GM12891 (cell line): ENCODE data around the gene LMO7.
A peak's percentile ranks its signal among the peaks of the same experiment; 100 is the strongest.
"Not testable (repeated sequence)": the region's sequence is repeated elsewhere in the genome, so short reads cannot be mapped to it uniquely, and the experiment has no call there.

Experiments used
- DNase-seq: peaks from one replicate; pipeline ENCODE4 v3.0.0; 2011; ENCODE audit warnings: low spot score; ENCODE audit not compliant: insufficient read length
- FAIRE-seq: peaks from 2 replicates; lab custom pipeline; 2011; peaks lifted over from hg19 to GRCh38; lab: Jason Lieb, UNC
- PAX5 ChIP-seq: IDR thresholded peaks from 2 replicates; pipeline ENCODE4 v1.6.1; 2011; ENCODE audit warnings: low read length, moderate library complexity, mild to moderate bottlenecking; ENCODE audit not compliant: insufficient read depth, severe bottlenecking
- POLR2A ChIP-seq: IDR thresholded peaks from 2 replicates; pipeline ENCODE4 v1.6.1; 2011; ENCODE audit warnings: low read depth, low read length, control low read depth
- POLR2AphosphoS5 ChIP-seq: IDR thresholded peaks from 2 replicates; pipeline ENCODE4 v1.6.1; 2011; ENCODE audit warnings: low read depth, low read length, control low read depth
- POU2F2 ChIP-seq: IDR thresholded peaks from 2 replicates; pipeline ENCODE4 v1.6.1; 2011; ENCODE audit warnings: low read depth, mild to moderate bottlenecking, control low read depth, low read length, moderate library complexity
- SPI1 ChIP-seq: IDR thresholded peaks from 2 replicates; pipeline ENCODE4 v1.6.1; 2011; ENCODE audit warnings: low read depth, low read length, control low read depth
- TAF1 ChIP-seq: IDR thresholded peaks from 2 replicates; pipeline ENCODE4 v1.6.1; 2011; ENCODE audit warnings: low read depth, low read length, control low read depth

The LMO7 gene

GRCh38 chr13:75790198-75790970 lies 154.3 kb downstream of the LMO7 start:
- FAIRE-seq (no peak), DNase-seq (no peak)
- TF ChIP-seq TAF1 (no peak), POLR2AphosphoS5 (no peak), SPI1 (no peak), POLR2A (no peak), PAX5 (no peak), POU2F2 (no peak)

GRCh38 chr13:75792526-75793187 lies 156.5 kb downstream of the LMO7 start:
- DNase-seq (no peak), FAIRE-seq (no peak)
- no peak for TF ChIP-seq PAX5
- no peak for TF ChIP-seq POLR2AphosphoS5
- TF ChIP-seq POU2F2, result no peak

DNA sequence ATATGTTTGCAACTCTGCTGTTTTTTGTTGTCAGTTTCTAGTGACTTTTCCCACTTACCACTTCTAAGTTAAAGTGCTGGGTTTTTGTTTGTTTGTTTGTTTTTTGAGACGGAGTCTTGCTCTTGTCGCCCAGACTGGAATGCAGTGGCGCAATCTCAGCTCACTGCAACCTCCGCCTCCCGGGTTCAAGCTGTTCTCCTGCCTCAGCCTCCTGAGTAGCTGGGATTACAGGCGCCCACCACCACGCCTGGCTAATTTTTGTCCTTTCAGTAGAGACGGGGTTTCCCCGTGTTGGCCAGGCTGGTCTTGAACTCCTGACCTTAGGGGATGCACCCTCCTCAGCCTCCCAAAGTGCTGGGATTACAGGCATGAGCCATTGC lies 157.0 kb downstream of the LMO7 start:
- FAIRE-seq, DNase-seq: not testable (repeated sequence)

DNA sequence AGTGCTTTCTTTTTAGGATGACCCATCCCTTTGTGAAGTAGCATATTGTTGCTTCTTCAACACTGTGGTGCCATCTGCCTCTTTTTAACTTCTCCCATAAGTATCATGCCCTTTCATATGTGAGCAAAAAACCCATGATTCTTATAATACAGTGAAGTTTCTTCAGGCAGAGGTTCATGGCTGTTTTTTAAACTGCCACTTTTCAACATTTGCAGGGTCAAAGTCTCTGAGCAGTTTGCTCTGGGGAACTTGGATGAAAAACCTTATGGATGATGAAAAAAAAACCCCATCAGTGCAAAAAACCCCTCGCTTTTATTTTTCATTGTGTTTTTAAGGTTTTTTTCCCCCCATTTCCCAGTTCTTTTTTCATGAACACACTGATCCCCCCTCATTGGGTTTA lies 158.5 kb downstream of the LMO7 start:
- no peak for TF ChIP-seq POU2F2
- no peak for TF ChIP-seq POLR2A
- no peak for TF ChIP-seq TAF1
- no peak for TF ChIP-seq SPI1
- no peak for TF ChIP-seq POLR2AphosphoS5
- TF ChIP-seq PAX5, result no peak
- FAIRE-seq, result no peak

DNA sequence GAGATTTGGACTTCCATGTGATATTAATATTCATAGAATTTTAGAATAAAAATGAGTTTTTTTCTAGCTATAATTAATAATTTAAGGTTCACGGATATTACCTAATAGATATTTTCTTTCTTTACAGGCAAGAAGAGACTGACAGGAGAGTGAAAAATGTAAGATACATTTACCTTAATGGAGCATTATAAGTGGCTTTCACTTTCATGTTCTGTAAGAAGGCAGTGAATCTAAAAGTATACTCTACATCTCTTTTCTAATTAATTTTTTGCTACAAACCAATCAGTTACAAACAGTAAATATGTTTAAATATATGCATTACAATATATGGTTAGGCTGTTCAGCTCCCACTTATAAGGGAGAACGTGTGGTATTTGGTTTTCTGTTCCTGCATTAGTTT lies 159.1 kb downstream of the LMO7 start:
- TF ChIP-seq POLR2A (no peak), SPI1 (no peak), TAF1 (no peak), POU2F2 (no peak), PAX5 (no peak), POLR2AphosphoS5 (no peak)
- DNase-seq (no peak), FAIRE-seq (no peak)

More for the DNA sequence above, 158.5 kb downstream of the LMO7 start:
- no peak for DNase-seq

DNA sequence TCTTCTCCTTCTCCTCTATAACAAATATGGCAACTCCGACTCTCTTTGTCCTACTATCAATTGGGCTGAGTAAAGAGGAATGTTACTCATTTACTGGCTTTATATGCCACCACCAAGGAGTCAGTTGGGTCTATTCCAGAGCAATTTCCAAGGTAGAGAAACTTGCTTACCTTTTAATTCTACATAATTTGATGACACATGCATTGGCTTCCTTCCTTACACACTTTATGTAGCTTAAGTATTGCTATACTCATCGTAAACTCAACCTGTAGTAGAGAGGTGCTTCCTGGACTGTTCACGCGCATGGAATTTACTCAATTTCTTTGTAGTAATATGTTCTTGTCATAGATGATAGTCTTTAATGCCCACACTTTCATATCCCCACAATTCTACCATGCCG lies 160.7 kb downstream of the LMO7 start:
- TF ChIP-seq POLR2A (no peak), POLR2AphosphoS5 (no peak), SPI1 (no peak), POU2F2 (no peak), PAX5 (no peak), TAF1 (no peak)
- no peak for DNase-seq
- FAIRE-seq, result no peak

GRCh38 chr13:75797239-75797638 lies 161.1 kb downstream of the LMO7 start:
- no peak for FAIRE-seq
- DNase-seq, result no peak
- TF ChIP-seq POU2F2, result no peak
- TF ChIP-seq PAX5, result no peak
- TF ChIP-seq SPI1, result no peak
- no peak for TF ChIP-seq POLR2A
- TF ChIP-seq POLR2AphosphoS5, result no peak
- TF ChIP-seq TAF1, result no peak

GRCh38 chr13:75797719-75798118 lies 161.6 kb downstream of the LMO7 start:
- DNase-seq (no peak), FAIRE-seq (no peak)
- TF ChIP-seq TAF1 (no peak), PAX5 (no peak), POU2F2 (no peak), POLR2AphosphoS5 (no peak), SPI1 (no peak), POLR2A (no peak)

GRCh38 chr13:75798353-75799255 lies 162.5 kb downstream of the LMO7 start:
- peak; percentile 26 for FAIRE-seq
- DNase-seq, result no peak
- no peak for TF ChIP-seq POLR2A
- no peak for TF ChIP-seq PAX5
- TF ChIP-seq POU2F2, result no peak
- TF ChIP-seq SPI1, result no peak
- TF ChIP-seq TAF1, result no peak
- no peak for TF ChIP-seq POLR2AphosphoS5
